HG02678 (cell line): Measurements from ENCODE around the gene MAN1C1.

Experiments used
- ATAC-seq: cut with Tn5 transposase; IDR thresholded peaks from one replicate; pipeline ENCODE4 v1.9.1; 2021; ENCODE audit warnings: mild to moderate bottlenecking, moderate library complexity; ENCODE audit not compliant: unreplicated experiment

Gene MAN1C1

GRCh38 chr1:25675729-25676476 lies 59.3 kb downstream of the MAN1C1 start:
- ATAC-seq: peak; percentile 97

DNA sequence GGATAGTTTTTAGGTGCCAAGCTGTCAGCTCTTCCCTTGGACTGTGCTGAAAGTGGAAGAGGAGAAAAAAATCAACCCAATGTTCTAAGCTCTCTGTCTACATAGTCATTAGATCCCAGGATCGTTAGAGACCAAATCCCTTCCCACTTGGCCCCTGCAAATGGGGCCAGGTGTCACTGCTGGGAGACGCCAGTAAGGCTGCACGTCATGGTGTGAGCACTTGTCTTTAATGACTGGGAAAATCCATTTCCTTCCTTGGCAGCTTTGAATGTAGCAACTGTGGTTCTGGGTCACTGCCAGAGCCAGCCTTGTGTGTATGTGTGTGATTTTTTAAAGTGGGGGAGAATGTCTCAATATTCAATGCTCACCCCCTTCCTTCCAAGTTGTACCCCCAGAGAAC lies 59.9 kb downstream of the MAN1C1 start:
- ATAC-seq: no peak

DNA sequence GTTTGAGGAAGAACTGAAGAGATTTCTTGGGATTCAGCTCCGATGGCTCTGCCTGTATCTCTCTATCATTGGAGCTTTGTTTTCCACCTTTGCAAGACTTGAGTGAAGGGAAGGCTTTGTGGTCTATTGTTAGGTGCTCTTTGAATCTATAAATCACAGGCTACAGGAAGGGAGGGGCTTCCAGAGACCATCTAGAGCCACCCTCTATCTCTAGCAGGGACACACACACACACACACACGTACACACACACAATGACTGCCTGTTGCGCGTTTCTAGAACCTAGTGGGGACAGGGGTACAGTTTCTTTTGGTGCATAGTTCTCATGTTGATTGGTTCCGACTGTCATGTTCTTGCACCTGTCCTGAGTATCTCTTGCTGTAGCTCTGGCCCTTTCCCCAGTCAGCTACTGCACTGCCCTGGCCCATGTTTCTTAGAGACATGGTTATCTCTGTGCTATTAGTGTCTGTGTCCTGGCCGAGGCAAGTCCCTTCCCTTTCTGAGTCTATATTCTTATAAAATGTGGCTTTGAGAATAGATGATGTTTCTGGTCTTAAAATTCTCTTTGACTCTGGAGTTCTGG lies 60.7 kb downstream of the MAN1C1 start:
- ATAC-seq: no peak

DNA sequence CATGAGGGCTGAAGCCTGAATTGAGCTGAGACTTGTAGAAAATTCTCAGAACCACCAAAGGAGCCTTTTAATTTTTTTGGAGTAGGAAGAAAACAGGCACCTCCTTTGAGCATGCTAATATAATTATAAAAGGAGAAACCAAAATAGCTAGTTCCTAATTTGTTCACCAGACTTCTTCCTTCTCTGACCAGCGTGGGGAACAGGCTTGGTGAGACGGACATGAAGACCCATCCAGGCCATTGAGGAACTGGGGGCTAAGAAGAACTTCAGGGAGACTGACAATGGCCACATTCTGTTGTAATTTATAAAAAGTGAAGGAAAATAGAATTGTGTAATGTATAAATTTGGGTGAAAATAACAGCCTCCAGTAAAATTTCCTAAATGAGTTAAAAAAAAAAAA lies 62.6 kb downstream of the MAN1C1 start:
- no peak for ATAC-seq

- no peak for ATAC-seq
Observed at GRCh38 chr1:25680701-25681100, 64.1 kb downstream of the MAN1C1 start.

DNA sequence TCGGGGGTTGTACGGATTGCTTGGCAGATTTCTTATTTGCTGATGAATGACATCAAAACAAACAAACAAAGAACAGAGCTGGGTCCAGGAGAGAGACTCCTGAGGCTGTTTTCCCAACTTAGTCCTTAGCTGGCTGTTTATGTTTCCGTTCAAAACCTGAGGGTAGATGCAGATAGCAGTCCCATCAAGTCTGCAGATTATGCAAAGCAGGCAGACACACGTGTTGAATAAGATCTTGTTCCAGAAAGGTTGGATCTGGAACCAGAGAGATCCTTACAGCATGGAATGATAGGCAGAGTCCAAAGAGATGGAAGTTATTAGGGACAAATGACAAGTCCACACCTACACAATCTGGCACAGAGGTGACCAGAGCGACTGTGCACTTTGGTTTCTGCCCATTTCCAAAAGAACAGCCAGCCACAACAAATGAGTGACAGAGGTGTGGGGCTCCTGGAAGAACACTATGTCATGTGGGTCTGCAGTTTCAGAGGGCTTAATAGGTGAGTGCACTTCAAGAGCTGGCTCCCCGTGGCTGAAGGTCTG lies 65.5 kb downstream of the MAN1C1 start:
- no peak for ATAC-seq

DNA sequence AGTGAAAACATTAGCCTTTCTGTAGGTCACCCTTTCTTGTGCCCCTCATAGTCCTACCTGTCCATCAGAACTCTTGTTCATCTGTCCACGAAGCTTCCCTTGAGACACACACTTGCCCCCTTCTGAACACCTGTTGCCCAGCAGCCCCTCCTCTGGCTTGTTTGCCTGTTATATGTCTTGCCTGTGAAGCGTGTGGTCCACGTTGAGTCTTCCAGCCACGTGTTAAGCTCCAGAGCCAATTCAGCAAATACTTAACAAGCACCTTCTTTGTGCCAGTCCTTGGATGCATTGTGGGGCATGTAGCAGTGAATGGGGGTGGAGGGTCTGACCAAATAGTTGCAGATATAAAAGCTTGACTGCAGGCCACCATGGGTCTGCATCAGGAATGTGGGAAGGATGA lies 66.6 kb downstream of the MAN1C1 start:
- ATAC-seq: no peak

- ATAC-seq: no peak
Observed at GRCh38 chr1:25683731-25684130, 67.1 kb downstream of the MAN1C1 start.

DNA sequence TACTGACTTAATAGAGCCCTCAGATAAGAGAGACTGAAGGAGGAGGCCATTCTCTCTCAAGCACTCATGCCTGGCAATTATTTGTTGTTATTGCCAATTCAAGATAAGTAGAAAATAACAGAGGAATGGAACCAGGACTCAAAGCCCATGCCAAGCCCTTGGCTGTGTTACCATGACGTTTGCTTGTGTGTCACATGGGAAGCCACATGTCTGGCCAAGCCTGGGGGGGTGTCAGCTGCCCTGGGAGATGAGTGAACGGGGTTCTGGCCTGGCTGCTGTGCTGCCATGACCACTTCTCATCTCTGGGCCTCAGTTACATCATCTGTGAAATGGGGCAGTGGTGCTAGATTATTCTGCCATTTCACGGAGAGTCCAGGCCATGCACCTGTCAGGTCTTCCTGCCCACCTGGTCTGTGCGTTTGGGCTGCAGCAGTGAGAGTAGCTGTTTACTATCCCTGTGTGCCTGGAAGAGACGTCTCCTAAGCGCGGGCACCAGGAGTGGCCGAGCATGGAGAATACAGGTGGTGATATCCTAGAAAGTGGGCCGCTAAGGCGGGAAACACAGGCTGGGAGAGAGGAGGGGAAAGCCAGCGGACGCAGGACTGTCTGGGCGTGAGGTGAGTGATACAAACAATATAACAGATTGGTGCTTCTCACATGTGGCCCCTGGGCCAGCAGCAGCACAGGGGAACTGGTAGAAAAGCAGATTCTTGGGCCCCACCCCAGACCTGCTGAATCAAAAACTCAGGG lies 67.8 kb downstream of the MAN1C1 start:
- ATAC-seq: no peak

GRCh38 chr1:25685211-25685750 lies 68.7 kb downstream of the MAN1C1 start:
- no peak for ATAC-seq

DNA sequence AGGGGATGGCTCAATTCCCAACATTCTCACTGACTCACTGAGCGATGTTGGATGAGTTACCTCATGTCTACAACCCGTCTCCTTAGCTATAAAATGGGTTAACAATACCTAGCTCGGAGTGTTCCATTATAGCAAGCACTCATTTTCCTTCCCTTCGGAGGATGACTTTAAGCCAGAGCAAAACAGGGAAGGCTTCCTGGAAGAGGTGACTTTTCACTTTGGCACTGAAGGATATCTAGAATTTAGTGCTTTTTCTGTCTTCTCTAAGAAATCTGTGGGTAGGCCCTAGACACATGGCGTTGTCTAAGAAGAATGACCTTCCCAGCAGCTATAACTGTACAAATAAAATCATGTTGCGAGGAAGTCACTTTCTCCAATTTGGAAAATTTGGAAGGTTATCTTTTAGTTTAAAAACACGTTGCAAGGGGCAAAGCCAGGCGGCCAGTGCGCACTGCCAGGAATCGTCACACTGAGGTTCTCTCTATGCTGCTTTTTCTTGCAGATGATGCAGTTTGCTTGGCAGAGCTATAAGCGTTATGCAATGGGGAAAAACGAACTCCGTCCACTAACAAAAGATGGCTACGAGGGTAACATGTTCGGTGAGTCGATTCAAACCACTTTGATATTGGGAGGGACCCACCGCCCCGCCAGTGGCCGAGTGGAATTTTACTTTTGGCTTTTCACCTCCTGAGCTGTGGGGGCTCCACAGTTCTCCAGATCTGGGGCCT lies 69.5 kb downstream of the MAN1C1 start:
- no peak for ATAC-seq

GRCh38 chr1:25687221-25688017 lies 70.8 kb downstream of the MAN1C1 start:
- ATAC-seq: no peak

DNA sequence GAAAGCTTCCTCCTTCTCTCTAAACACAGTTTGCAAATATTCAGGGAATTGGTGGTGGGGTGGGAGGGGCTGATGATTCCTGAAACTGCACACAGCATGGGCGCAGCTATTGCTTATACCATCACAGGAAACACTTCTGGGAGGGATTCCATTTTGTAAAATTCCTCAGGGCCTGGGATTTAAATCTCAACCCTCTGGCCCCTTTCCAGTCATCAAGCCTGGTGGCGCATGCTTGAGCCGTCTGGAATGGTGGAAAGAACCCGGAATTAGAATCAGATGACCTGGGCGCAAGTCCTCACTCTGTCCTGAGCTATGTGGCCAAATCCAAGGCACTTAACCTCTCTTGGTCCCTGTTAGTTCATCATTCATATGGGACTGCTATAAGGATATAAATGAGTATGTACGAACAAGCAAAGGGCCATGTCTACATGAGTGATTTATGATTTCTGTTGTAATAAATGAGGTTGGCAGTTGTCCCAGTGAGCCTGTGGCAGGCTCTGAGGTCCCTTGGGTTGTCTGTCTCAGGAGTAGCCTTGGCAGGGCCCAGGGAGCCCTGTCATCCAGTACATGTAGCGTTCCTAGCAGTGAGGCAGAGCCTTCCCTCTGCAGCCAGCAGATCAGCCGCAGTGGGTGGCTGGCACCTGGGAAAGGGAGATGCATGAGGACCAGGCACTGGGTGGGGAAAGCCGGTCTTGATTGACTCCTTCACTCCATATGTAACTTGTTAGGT lies 72.0 kb downstream of the MAN1C1 start:
- ATAC-seq: no peak

DNA sequence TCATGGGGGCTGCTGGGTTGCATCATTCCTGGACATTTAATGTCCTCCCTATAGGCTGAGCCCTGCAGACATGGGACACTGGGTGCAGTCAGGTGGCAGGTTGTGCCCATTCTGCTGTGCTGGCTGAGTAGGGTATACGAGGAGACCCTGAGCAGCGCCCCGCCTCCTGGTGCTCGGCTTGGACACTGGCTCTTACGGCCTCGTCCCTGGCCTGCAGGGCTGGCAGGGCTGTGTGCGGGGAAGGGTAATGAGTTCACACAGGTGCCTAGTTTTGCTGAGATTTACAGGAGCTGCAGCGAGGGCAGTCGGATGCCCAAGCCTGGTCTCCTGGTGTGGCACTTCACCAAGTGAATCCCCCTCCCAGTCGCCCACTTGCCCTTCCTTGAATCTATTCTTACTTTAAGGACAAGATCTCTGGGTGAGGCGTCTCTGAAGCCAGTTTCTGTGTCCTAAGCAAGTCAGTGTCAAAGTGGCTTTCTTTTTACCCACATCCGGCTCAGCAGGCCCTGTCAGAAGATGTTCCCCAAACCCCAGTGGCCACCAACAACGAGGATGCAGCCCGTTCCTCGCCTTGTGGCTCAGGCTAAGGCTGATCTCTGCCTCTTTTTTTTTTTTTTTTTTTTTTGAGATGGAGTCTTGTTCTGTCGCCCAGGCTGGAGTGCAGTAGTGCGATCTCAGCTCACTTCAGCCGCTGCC lies 73.2 kb downstream of the MAN1C1 start:
- ATAC-seq: no peak

DNA sequence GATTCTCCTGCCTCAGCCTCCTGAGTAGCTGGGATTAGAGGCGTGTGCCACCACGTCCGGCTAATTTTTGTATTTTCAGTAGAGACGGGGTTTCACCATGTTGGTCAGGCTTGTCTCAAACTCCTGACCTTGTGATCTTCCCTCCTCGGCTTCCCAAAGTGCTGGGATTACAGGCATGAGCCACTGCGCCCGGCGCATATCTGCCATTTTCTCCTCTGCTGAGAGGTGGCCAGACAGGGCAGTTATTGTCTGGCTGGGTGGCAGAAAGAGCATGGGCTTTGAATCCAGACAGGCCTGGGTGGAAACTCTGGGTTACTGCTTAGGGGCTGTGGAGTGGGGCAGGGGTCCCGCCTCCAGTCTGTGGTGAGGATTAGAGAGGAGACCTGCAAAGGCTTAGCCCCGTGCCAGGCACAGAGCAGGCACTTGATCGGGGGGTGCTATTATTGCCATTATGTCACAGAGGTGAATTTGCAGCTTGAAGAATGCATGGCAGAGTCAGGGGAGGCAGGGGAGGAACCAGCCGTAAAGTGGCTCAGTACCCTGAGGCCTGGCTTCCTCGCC lies 73.9 kb downstream of the MAN1C1 start:
- ATAC-seq: no peak

GRCh38 chr1:25691211-25691610 lies 74.6 kb downstream of the MAN1C1 start:
- ATAC-seq: no peak

GRCh38 chr1:25692560-25692959 lies 76.0 kb downstream of the MAN1C1 start:
- no peak for ATAC-seq

- ATAC-seq: no peak
Observed at GRCh38 chr1:25694167-25695007, 77.8 kb downstream of the MAN1C1 start.
